Measurements from ENCODE around the gene KLK2. TPM values are rescaled to one million over a fixed set of nuclear protein-coding genes. Genes with fewer than 3 reads are reported as not detected.

The KLK2 gene
- total RNA-seq, 1 donor from 2014 or later: not detected

DNA sequence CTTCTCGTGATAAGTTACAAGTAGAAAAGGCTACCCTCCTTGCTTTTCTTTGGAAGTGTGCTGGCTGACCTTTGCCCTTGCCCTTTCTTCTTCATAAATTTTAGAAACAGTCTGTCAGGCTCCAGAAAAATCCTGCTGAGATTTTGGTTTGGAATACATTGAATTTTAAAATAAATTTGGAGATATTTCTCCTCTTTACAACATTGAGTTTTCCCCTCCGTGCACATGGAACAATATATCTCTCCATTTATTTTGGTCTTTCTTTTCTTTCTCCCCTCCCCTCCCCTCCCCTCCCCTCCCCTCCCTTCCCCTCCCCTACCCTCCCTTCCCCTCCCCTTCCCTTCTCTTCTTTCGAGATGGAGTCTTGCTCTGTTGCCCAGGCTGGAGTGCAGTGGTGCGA, 29.4 kb downstream of the KLK2 start:
- Mint-ChIP-seq H3K4me1 (ENCODE audit: unreplicated experiment) (no peaks in the 10 kb centered on the region), H3K27ac (ENCODE audit: unreplicated experiment) (no peak overlapping the region), H3K36me3 (ENCODE audit: low read depth, unreplicated experiment) (peaks cover 3% of the 10 kb centered on the region), H3K9me3 (ENCODE audit: unreplicated experiment) (no peaks in the 10 kb centered on the region), H3K4me3 (ENCODE audit: unreplicated experiment) (no peak overlapping the region), H3K27me3 (ENCODE audit: unreplicated experiment) (peaks cover 1% of the 10 kb centered on the region)
- DNase-seq (ENCODE audit: low spot score): no peak
- TF ChIP-seq, protein P1, sequence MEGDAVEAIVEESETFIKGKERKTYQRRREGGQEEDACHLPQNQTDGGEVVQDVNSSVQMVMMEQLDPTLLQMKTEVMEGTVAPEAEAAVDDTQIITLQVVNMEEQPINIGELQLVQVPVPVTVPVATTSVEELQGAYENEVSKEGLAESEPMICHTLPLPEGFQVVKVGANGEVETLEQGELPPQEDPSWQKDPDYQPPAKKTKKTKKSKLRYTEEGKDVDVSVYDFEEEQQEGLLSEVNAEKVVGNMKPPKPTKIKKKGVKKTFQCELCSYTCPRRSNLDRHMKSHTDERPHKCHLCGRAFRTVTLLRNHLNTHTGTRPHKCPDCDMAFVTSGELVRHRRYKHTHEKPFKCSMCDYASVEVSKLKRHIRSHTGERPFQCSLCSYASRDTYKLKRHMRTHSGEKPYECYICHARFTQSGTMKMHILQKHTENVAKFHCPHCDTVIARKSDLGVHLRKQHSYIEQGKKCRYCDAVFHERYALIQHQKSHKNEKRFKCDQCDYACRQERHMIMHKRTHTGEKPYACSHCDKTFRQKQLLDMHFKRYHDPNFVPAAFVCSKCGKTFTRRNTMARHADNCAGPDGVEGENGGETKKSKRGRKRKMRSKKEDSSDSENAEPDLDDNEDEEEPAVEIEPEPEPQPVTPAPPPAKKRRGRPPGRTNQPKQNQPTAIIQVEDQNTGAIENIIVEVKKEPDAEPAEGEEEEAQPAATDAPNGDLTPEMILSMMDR (IDR thresholded peaks at IDR 0.05; ENCODE audit: unreplicated experiment): no peak

DNA sequence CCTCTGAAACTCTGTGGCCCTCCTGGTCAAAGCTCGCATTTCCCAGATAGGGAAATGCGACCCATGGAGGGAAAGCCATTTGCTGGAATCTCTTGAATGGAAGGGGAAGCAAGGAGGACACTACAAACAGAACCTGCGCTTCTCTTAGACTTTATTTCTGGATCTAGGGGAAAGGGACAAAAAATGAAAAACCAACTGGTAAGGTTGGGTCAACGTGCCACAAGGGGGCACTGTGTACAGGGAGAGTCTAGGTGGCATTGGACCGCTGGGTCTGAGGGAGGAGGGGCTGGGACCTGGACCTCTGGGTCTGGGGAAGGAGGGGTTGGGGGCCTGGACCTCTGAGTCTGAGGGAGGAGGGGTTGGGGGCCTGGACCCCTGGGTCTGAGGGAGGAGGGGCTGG, 33.0 kb downstream of the KLK2 start:
- H3K27ac Mint-ChIP-seq (ENCODE audit: unreplicated experiment): no peak overlapping the region
- H3K4me1 Mint-ChIP-seq (ENCODE audit: unreplicated experiment): peaks cover 4% of the 10 kb centered on the region
- TF ChIP-seq, protein P1 (IDR thresholded peaks at IDR 0.05; ENCODE audit: unreplicated experiment): peak; percentile 63
- peak; percentile 58 for DNase-seq (ENCODE audit: low spot score)
- no peak overlapping the region for H3K4me3 Mint-ChIP-seq (ENCODE audit: unreplicated experiment)
- H3K36me3 Mint-ChIP-seq (ENCODE audit: low read depth, unreplicated experiment): no peaks in the 10 kb centered on the region
- H3K9me3 Mint-ChIP-seq (ENCODE audit: unreplicated experiment): no peaks in the 10 kb centered on the region
- peaks cover 7% of the 10 kb centered on the region for H3K27me3 Mint-ChIP-seq (ENCODE audit: unreplicated experiment)

DNA sequence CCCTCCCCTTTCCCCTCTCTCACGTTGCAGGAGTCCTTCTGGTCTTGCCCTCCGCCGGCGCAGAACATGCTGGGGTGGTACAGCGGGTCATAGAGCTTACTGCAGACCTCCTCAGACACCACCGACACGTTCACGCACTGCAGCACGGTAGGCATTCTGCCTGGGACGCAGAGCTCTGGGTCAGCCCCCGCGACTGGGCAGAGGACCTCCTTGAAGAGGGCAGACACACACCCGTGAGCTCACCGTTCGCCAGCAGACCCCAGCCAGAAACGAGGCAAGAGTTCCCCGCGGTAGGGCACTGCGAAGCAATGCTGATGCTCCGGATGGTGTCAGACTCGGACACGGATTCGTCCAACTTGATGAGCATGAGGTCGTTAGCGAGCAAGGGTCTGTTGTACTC, 35.1 kb downstream of the KLK2 start:
- no peak overlapping the region for H3K27ac Mint-ChIP-seq (ENCODE audit: unreplicated experiment)
- peaks cover 12% of the 10 kb centered on the region for H3K27me3 Mint-ChIP-seq (ENCODE audit: unreplicated experiment)
- H3K9me3 Mint-ChIP-seq (ENCODE audit: unreplicated experiment): no peaks in the 10 kb centered on the region
- DNase-seq (ENCODE audit: low spot score): no peak
- peaks cover 4% of the 10 kb centered on the region for H3K4me1 Mint-ChIP-seq (ENCODE audit: unreplicated experiment)
- no peaks in the 10 kb centered on the region for H3K36me3 Mint-ChIP-seq (ENCODE audit: low read depth, unreplicated experiment)
- TF ChIP-seq, protein P1 (IDR thresholded peaks at IDR 0.05; ENCODE audit: unreplicated experiment): no peak
- H3K4me3 Mint-ChIP-seq (ENCODE audit: unreplicated experiment): no peak overlapping the region

DNA sequence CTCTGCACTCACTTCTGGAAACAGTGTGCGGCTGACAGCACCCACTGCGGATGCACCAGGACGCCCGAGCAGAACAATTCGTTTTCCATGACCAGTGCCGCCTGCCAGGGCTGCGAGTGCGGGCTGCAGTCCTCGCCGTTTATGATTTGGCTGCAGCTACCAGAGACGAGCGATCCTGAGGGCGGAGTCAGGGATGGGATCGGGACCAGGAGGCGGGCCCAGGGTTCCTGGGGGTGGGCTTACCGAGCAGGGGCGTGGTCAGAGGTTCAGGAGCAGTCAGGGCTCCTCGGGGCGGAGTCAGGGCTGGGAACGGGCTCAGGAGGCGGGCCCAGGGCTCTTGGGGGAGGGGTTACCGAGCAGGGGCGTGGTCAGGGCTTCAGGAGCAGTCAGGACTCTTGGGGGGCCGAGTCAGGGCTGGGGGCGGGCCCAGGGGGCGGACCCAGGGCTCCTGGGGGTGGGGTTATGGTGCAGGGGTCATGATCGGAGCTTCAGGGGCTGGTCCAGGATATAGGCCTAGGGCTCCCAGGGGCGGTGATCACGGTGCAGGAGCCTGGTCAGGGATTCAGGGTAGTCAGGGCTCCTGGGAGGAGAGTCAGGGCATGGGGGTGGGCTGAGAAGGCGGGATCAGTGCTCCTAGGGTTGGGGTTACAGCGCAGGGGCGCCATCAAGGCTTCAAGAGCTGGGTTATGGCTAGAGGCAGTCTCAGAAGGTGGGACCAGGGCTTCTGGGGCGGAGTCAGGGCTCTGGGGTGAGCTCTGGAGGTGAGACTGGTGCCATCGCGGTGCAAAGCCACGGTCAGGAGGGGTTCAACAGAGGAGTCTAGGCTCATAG, 36.2 kb downstream of the KLK2 start:
- peak; percentile 85 for DNase-seq (ENCODE audit: low spot score)
- H3K36me3 Mint-ChIP-seq (ENCODE audit: low read depth, unreplicated experiment): no peaks in the 10 kb centered on the region
- peaks cover 4% of the 10 kb centered on the region for H3K4me1 Mint-ChIP-seq (ENCODE audit: unreplicated experiment)
- TF ChIP-seq, protein P1 (IDR thresholded peaks at IDR 0.05; ENCODE audit: unreplicated experiment): no peak
- H3K27me3 Mint-ChIP-seq (ENCODE audit: unreplicated experiment): peaks cover 12% of the 10 kb centered on the region
- H3K4me3 Mint-ChIP-seq (ENCODE audit: unreplicated experiment): peak overlapping the region; percentile 51
- no peaks in the 10 kb centered on the region for H3K9me3 Mint-ChIP-seq (ENCODE audit: unreplicated experiment)
- H3K27ac Mint-ChIP-seq (ENCODE audit: unreplicated experiment): no peak overlapping the region

DNA sequence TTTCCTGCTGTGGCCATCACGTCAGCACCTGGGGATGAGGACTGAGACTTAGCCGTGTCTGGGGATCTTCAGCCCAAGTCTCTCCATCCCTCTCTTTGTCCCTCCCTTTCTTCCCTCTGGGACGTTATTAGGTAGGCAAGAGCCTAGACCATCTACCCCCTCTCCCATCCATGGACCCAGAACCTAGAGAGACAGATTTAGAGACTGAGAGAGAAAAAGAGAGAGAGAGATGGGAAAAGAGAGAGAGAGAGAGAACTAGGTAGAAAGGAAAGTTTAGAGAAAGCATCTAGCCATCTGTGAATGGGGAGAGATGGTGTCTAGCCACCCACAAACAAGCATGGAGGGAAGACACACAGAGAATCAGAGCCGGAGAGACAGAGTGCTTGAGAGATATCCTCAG, 37.5 kb downstream of the KLK2 start:
- Mint-ChIP-seq H3K4me3 (ENCODE audit: unreplicated experiment) (no peak overlapping the region), H3K36me3 (ENCODE audit: low read depth, unreplicated experiment) (no peaks in the 10 kb centered on the region), H3K27me3 (ENCODE audit: unreplicated experiment) (peaks cover 12% of the 10 kb centered on the region), H3K27ac (ENCODE audit: unreplicated experiment) (no peak overlapping the region), H3K9me3 (ENCODE audit: unreplicated experiment) (no peaks in the 10 kb centered on the region), H3K4me1 (ENCODE audit: unreplicated experiment) (peaks cover 4% of the 10 kb centered on the region)
- TF ChIP-seq, protein P1 (IDR thresholded peaks at IDR 0.05; ENCODE audit: unreplicated experiment): no peak
- no peak for DNase-seq (ENCODE audit: low spot score)

Data from endothelial cell (in vitro differentiated cells).